WTC11 (cell line): ENCODE results near the gene PTPRF. TPM values are rescaled to one million over a fixed set of nuclear protein-coding genes. Genes with fewer than 3 reads are reported as not detected.

Source experiments
- ATAC-seq: fragments of 200-7000 bp; cut with Tn5 transposase; 2 replicates; pipeline ENCODE4 v1.10.0; 2021; ENCODE audit warnings: mild to moderate bottlenecking, moderate library complexity
- CTCF ChIA-PET: fragments of 300-600 bp; sonication (Branson Sonifier 250); formaldehyde crosslinking; loops from one replicate; lab custom pipeline; 2021; ENCODE audit warnings: antibody characterized with exemption; lab: Charles Lee
- POLR2A ChIA-PET: fragments of 350-600 bp; sonication (Branson Sonifier 250); formaldehyde crosslinking; loops from one replicate; lab custom pipeline; 2021; ENCODE audit warnings: antibody characterized with exemption; lab: Charles Lee
- DNase-seq: peaks from one replicate; pipeline ENCODE4 v3.0.0; 2021; ENCODE audit warnings: low spot score
- H3K27ac Mint-ChIP-seq: 2 replicates; pipeline ENCODE4 v1.8.0; 2021; ENCODE audit warnings: mixed read lengths
- H3K27me3 Mint-ChIP-seq: 2 replicates; pipeline ENCODE4 v1.8.0; 2021; ENCODE audit warnings: low read depth, mild to moderate bottlenecking, moderate library complexity, mixed read lengths
- H3K36me3 Mint-ChIP-seq: 2 replicates; pipeline ENCODE4 v1.8.0; 2021; ENCODE audit warnings: mixed read lengths
- H3K4me1 Mint-ChIP-seq: 2 replicates; pipeline ENCODE4 v1.8.0; 2022; ENCODE audit warnings: mixed read lengths
- H3K4me3 Mint-ChIP-seq: 2 replicates; pipeline ENCODE4 v1.8.0; 2021; ENCODE audit warnings: mild to moderate bottlenecking, moderate library complexity, mixed read lengths
- H3K9me3 Mint-ChIP-seq: 2 replicates; pipeline ENCODE4 v1.8.0; 2021; ENCODE audit warnings: mixed read lengths
- ESRRA ChIP-seq: sonication (generic); formaldehyde crosslinking; IDR thresholded peaks from 2 replicates; pipeline ENCODE4 v1.8.1; 2022; ENCODE audit warnings: mild to moderate bottlenecking, missing genetic modification reagents, borderline replicate concordance
- GABPB1 ChIP-seq: sonication (generic); formaldehyde crosslinking; IDR thresholded peaks from 2 replicates; pipeline ENCODE4 v1.8.1; 2023; ENCODE audit warnings: mild to moderate bottlenecking, missing genetic modification reagents
- GRHL2 ChIP-seq: fragments of 250-450 bp; sonication (Bioruptor Pico); IDR thresholded peaks from 2 replicates; pipeline ENCODE4 v1.8.0; 2022; ENCODE audit warnings: mild to moderate bottlenecking, moderate library complexity; ENCODE audit not compliant: insufficient replicate concordance, severe bottlenecking
- RELA ChIP-seq: sonication (generic); formaldehyde crosslinking; IDR thresholded peaks from 2 replicates; pipeline ENCODE4 v1.8.1; 2022; ENCODE audit warnings: missing genetic modification reagents, mild to moderate bottlenecking, borderline replicate concordance
- TEAD1 ChIP-seq: sonication (generic); formaldehyde crosslinking; IDR thresholded peaks from 2 replicates; pipeline ENCODE4 v1.8.0; 2022; ENCODE audit warnings: mild to moderate bottlenecking, missing genetic modification reagents
- ZNF138 ChIP-seq: sonication (generic); formaldehyde crosslinking; conservative IDR thresholded peaks from 2 replicates; pipeline ENCODE4 v1.8.1; 2022; ENCODE audit warnings: mild to moderate bottlenecking, moderate library complexity, missing genetic modification reagents
- ZNF263 ChIP-seq: sonication (generic); formaldehyde crosslinking; IDR thresholded peaks from 2 replicates; pipeline ENCODE4 v1.8.1; 2022; ENCODE audit warnings: low read depth, mild to moderate bottlenecking, moderate library complexity, missing genetic modification reagents
- total RNA-seq: library from RNA; stranded (reverse); gene quantifications from 3 replicates; pipeline ENCODE4 v1.2.3, GENCODE V29; 2021
- TF ChIP-seq, protein P1 (sequence below): fragments of 250-450 bp; sonication (Bioruptor Pico); IDR thresholded peaks from 2 replicates; pipeline ENCODE4 v1.9.0; 2021; ENCODE audit warnings: moderate library complexity, mild to moderate bottlenecking, inconsistent platforms, borderline replicate concordance
- TF ChIP-seq, protein P2 (sequence below): sonication (generic); formaldehyde crosslinking; IDR thresholded peaks from 2 replicates; pipeline ENCODE4 v1.8.0; 2022; ENCODE audit warnings: mild to moderate bottlenecking, missing genetic modification reagents
- TF ChIP-seq, protein P3 (sequence below): sonication (generic); formaldehyde crosslinking; IDR thresholded peaks from 2 replicates; pipeline ENCODE4 v1.8.1; 2022; ENCODE audit warnings: mild to moderate bottlenecking, missing genetic modification reagents, moderate library complexity, borderline replicate concordance
- TF ChIP-seq, protein P4 (sequence below): fragments of 250-450 bp; sonication (Bioruptor Pico); conservative IDR thresholded peaks from 2 replicates; pipeline ENCODE4 v1.9.0; 2021; ENCODE audit warnings: mild to moderate bottlenecking
- TF ChIP-seq, protein P5 (sequence below): sonication (generic); formaldehyde crosslinking; conservative IDR thresholded peaks from 2 replicates; pipeline ENCODE4 v1.8.1; 2022; ENCODE audit warnings: mild to moderate bottlenecking, missing genetic modification reagents
- TF ChIP-seq, protein P6 (sequence below): fragments of 250-450 bp; sonication (Bioruptor Pico); IDR thresholded peaks from 2 replicates; pipeline ENCODE4 v1.9.0; 2021; ENCODE audit warnings: mild to moderate bottlenecking
- TF ChIP-seq, protein P7 (sequence below): sonication (generic); formaldehyde crosslinking; IDR thresholded peaks from 2 replicates; pipeline ENCODE4 v1.8.0; 2023; ENCODE audit warnings: mild to moderate bottlenecking, missing genetic modification reagents

Gene PTPRF
- total RNA-seq, 1 experiment from 2014 or later = 248 TPM

DNA sequence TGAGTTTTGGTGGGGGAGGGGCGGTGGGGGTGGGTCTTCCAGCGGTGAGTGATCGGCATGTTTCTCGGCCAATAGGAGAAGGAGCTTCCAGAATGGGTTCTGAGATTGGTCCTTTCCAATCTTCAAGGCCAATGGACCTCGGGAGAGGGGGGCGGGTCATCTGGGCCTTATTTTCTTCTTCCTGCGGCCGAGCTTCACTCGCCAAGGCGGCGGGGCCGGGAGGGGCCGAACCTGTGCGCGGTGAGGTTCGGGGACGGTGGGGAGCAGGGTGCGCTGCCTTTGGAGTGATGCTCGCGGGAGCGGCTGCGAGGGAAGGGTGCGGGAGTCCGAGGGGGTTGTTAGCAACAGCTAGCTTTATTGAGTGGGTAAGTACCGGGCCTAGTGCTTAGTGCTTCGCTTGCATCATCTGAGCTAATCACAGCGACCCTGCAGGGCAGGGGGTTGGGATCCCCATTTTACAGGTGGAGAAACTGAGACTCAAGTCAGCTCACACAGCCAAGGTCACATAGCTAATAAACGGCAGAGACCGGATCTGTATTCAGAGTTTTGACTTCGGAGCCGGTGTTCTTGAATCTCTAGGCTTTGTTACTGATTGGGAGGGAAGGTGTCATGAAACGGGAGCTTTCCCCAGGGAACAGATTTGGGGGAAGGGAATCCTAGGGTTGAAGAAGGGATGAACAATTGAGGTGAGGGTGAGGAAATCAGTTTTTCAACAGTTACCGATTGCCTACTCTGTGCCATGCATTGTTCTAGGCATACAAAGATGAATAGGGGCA lies 119.8 kb downstream of the PTPRF start (continued):
- TF ChIP-seq, protein P1, sequence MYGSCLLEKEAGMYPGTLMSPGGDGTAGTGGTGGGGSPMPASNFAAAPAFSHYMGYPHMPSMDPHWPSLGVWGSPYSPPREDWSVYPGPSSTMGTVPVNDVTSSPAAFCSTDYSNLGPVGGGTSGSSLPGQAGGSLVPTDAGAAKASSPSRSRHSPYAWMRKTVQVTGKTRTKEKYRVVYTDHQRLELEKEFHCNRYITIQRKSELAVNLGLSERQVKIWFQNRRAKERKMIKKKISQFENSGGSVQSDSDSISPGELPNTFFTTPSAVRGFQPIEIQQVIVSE (CRISPR knock-in tag) = peak; percentile 74; the same call in 1 of the 2 replicates
- TF ChIP-seq ESRRA (CRISPR knock-in tag) (0 out of 2 replicates have a peak, but pooled peaks have one; percentile 37), GABPB1 (CRISPR knock-in tag) (peak; percentile 93), RELA (CRISPR knock-in tag) (0 out of 2 replicates have a peak, but pooled peaks have one; percentile 34)
- TF ChIP-seq, protein P2, sequence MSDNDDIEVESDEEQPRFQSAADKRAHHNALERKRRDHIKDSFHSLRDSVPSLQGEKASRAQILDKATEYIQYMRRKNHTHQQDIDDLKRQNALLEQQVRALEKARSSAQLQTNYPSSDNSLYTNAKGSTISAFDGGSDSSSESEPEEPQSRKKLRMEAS (CRISPR knock-in tag) = peak; percentile 65; the same call in 1 of the 2 replicates
- TF ChIP-seq, protein P3, sequence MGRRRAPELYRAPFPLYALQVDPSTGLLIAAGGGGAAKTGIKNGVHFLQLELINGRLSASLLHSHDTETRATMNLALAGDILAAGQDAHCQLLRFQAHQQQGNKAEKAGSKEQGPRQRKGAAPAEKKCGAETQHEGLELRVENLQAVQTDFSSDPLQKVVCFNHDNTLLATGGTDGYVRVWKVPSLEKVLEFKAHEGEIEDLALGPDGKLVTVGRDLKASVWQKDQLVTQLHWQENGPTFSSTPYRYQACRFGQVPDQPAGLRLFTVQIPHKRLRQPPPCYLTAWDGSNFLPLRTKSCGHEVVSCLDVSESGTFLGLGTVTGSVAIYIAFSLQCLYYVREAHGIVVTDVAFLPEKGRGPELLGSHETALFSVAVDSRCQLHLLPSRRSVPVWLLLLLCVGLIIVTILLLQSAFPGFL (CRISPR knock-in tag) = 0 out of 2 replicates have a peak, but pooled peaks have one; percentile 80
- TF ChIP-seq, protein P4, sequence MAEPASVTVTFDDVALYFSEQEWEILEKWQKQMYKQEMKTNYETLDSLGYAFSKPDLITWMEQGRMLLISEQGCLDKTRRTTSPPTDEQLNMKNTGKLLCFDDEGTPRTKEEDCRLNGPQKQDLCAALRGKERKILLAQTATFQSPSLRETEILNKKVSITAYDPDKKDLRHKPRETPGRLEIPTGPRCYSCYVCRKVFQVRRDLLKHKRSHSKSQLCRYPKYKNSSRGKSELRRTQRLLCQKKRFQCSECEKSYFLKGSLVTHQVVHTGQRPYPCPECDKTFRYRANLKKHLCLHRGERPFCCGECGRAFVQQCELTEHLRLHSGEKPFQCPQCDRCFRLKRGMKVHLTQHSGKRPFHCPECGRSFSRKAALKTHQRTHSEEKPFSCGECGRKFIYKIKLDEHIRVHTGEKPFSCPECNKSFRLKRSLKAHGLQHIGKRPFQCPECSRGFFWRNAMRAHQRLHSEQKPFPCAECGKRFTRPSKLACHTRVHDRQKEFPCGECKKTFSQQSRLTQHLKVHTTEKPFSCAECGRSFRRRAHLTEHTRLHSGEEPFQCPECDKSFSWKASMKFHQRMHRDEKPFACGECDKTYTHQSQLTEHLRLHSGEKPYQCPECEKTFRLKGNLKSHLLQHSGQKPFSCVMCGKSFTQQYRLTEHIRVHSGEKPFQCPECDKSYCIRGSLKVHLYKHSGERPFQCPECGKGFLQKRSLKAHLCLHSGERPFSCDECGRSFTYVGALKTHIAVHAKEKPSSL (CRISPR knock-in tag) = peak; percentile 82; the same call in 1 of the 2 replicates

DNA sequence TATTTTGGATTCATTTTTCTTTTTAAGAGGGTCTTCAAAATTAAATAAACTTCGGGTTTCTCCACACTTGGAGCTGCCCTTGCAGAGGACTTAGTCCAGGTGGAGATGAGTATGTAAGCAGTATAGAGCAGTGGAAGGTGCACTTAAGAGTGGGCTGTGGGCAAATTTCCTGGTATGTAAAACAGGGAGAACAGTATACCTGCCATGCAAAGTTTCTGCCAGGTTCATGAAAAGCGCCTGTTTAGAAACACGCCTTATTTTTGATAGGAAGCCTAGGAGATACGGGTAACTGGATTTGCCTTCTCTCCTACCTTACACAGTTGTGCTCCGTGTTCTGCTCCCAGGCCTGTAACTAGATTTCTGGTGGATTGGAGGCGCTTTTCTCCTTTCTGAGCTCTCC lies 120.5 kb downstream of the PTPRF start:
- H3K4me1 Mint-ChIP-seq = peaks cover 35% of the 10 kb centered on the region
- no peaks in the 10 kb centered on the region for H3K9me3 Mint-ChIP-seq
- DNase-seq = no peak
- H3K4me3 Mint-ChIP-seq = peak overlapping the region; percentile 96
- ATAC-seq = no peak
- H3K27me3 Mint-ChIP-seq = no peaks in the 10 kb centered on the region
- CTCF ChIA-PET = interaction anchor here (0.6 to 2.7 kb wide), 7 partner anchors 9 to 577 kb away, joined by 3 to 18 read pairs (median 11); partner anchors contain the start of gene PTPRF
- POLR2A ChIA-PET = interaction anchor here (0.9 to 2.3 kb wide), 11 partner anchors 9 to 295 kb away, joined by 3 to 50 read pairs (median 5); partner anchors contain the start of gene HYI
- TF ChIP-seq, protein P5, sequence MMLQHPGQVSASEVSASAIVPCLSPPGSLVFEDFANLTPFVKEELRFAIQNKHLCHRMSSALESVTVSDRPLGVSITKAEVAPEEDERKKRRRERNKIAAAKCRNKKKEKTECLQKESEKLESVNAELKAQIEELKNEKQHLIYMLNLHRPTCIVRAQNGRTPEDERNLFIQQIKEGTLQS (CRISPR knock-in tag) = no peak
- TF ChIP-seq ZNF138 = no peak
- no peak for TF ChIP-seq GRHL2 (CRISPR knock-in tag)
- TF ChIP-seq, protein P6, sequence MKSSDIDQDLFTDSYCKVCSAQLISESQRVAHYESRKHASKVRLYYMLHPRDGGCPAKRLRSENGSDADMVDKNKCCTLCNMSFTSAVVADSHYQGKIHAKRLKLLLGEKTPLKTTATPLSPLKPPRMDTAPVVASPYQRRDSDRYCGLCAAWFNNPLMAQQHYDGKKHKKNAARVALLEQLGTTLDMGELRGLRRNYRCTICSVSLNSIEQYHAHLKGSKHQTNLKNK (CRISPR knock-in tag) = no peak
- no peak for TF ChIP-seq ZNF263 (CRISPR knock-in tag)
- no peak for TF ChIP-seq TEAD1 (CRISPR knock-in tag)
- TF ChIP-seq, protein P7, sequence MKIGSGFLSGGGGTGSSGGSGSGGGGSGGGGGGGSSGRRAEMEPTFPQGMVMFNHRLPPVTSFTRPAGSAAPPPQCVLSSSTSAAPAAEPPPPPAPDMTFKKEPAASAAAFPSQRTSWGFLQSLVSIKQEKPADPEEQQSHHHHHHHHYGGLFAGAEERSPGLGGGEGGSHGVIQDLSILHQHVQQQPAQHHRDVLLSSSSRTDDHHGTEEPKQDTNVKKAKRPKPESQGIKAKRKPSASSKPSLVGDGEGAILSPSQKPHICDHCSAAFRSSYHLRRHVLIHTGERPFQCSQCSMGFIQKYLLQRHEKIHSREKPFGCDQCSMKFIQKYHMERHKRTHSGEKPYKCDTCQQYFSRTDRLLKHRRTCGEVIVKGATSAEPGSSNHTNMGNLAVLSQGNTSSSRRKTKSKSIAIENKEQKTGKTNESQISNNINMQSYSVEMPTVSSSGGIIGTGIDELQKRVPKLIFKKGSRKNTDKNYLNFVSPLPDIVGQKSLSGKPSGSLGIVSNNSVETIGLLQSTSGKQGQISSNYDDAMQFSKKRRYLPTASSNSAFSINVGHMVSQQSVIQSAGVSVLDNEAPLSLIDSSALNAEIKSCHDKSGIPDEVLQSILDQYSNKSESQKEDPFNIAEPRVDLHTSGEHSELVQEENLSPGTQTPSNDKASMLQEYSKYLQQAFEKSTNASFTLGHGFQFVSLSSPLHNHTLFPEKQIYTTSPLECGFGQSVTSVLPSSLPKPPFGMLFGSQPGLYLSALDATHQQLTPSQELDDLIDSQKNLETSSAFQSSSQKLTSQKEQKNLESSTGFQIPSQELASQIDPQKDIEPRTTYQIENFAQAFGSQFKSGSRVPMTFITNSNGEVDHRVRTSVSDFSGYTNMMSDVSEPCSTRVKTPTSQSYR (CRISPR knock-in tag) = no peak
- TF ChIP-seq, protein P3 (CRISPR knock-in tag) = no peak
- H3K36me3 Mint-ChIP-seq = peaks cover 25% of the 10 kb centered on the region
- peak overlapping the region; percentile 95 for H3K27ac Mint-ChIP-seq
